Keratinocyte (primary cell): Measurements from ENCODE around the gene SH2D3C. TPM values are rescaled to one million over a fixed set of nuclear protein-coding genes. Genes with fewer than 3 reads are reported as not detected.

Experiments used
- DNase-seq: peaks from one replicate; pipeline ENCODE4 v3.0.0-alpha.2; 2011; ENCODE audit warnings: low read depth, missing footprints, low spot score
- FAIRE-seq: peaks from 2 replicates; lab custom pipeline; 2011; peaks lifted over from hg19 to GRCh38; lab: Jason Lieb, UNC
- H2AFZ ChIP-seq: 2 replicates; pipeline ENCODE4 v1.6.0; 2012; ENCODE audit warnings: low read length, control low read depth, inconsistent platforms; ENCODE audit not compliant: control insufficient read depth
- H3K27ac ChIP-seq: 2 replicates; pipeline ENCODE4 v1.5.1; 2011; ENCODE audit warnings: low read length; ENCODE audit not compliant: control insufficient read depth, insufficient read depth
- H3K27me3 ChIP-seq: 3 replicates; pipeline ENCODE4 v1.6.0; 2011; ENCODE audit warnings: low read length; ENCODE audit not compliant: control insufficient read depth, insufficient read depth; ENCODE audit errors: extremely low read depth
- H3K36me3 ChIP-seq, 2 experiments: 2 replicates in 1 of 2; 3 replicates in 1 of 2; pipeline ENCODE4 v1.5.1; 2011; ENCODE audit warnings: low read length in 2 of 2, mild to moderate bottlenecking in 1 of 2; ENCODE audit not compliant: control insufficient read depth in 2 of 2, insufficient read depth in 2 of 2; ENCODE audit errors: extremely low read depth in 1 of 2
- H3K4me1 ChIP-seq: 3 replicates; pipeline ENCODE4 v1.5.1; 2011; ENCODE audit warnings: low read length; ENCODE audit not compliant: control insufficient read depth, insufficient read depth; ENCODE audit errors: extremely low read depth
- H3K4me2 ChIP-seq: 3 replicates; pipeline ENCODE4 v1.6.0; 2011; ENCODE audit warnings: low read depth, low read length; ENCODE audit not compliant: control insufficient read depth, insufficient read depth; ENCODE audit errors: extremely low read depth
- H3K4me3 ChIP-seq, 3 experiments: fragments of 200-600 bp in 1 of 3; sonication (generic) in 1 of 3; 2 replicates in 2 of 3; 3 replicates in 1 of 3; pipeline ENCODE4 v1.5.1; 2011 to 2016; ENCODE audit warnings: low read length in 3 of 3, mild to moderate bottlenecking in 3 of 3, control low read depth in 2 of 3, inconsistent platforms in 1 of 3, low read depth in 1 of 3, mixed read lengths in 1 of 3, mixed run types in 1 of 3, moderate library complexity in 1 of 3; ENCODE audit not compliant: control insufficient read depth in 2 of 3, insufficient read depth in 2 of 3; ENCODE audit errors: extremely low read depth in 1 of 3
- H3K79me2 ChIP-seq: 2 replicates; pipeline ENCODE4 v1.6.0; 2012; ENCODE audit warnings: low read length; ENCODE audit not compliant: control insufficient read depth, insufficient read depth
- H3K9ac ChIP-seq: 3 replicates; pipeline ENCODE4 v1.6.0; 2011; ENCODE audit warnings: low read length; ENCODE audit not compliant: control insufficient read depth, insufficient read depth; ENCODE audit errors: extremely low read depth
- H3K9me1 ChIP-seq: 3 replicates; pipeline ENCODE4 v1.6.0; 2011; ENCODE audit warnings: low read length; ENCODE audit not compliant: control insufficient read depth, insufficient read depth; ENCODE audit errors: extremely low read depth
- H3K9me3 ChIP-seq: 2 replicates; pipeline ENCODE4 v1.5.1; 2012; ENCODE audit warnings: low read depth, low read length; ENCODE audit not compliant: control insufficient read depth
- H4K20me1 ChIP-seq: 3 replicates; pipeline ENCODE4 v1.6.0; 2011; ENCODE audit warnings: low read length; ENCODE audit not compliant: control insufficient read depth, insufficient read depth; ENCODE audit errors: extremely low read depth
- CTCF ChIP-seq, 3 experiments: IDR thresholded peaks in 1 of 3; conservative IDR thresholded peaks in 1 of 3; optimal IDR thresholded peaks in 1 of 3; 2 replicates in 2 of 3; 3 replicates in 1 of 3; pipeline versions ENCODE3 to v1.5.1; 2011; ENCODE audit warnings: low read length in 3 of 3, mild to moderate bottlenecking in 3 of 3, moderate library complexity in 2 of 3, control low read depth in 1 of 3, inconsistent platforms in 1 of 3; ENCODE audit not compliant: insufficient read depth in 2 of 3; ENCODE audit errors: extremely low read depth in 1 of 3
- EZH2 ChIP-seq: IDR thresholded peaks from one replicate; pipeline ENCODE4 v1.6.1; 2012; ENCODE audit warnings: inconsistent platforms, mild to moderate bottlenecking, low read length, moderate library complexity
- dilution Hi-C: fragments of 300-500 bp; cut with MboI; formaldehyde crosslinking; loops from one replicate; pipeline ENCODE4 v1.7.0; 2020; ENCODE audit warnings: low sequenced_read_pairs; ENCODE audit not compliant: extremely low pct_ligation_motif_present
- polyA plus RNA-seq, 5 experiments: library from polyadenylated mRNA; depleted of rRNA in 3 of 5; stranded (reverse) in 3 of 5; stranded (forward) in 1 of 5; unstranded in 1 of 5; fragments of >200 nt; gene quantifications; 1 replicate in 1 of 5; 2 replicates in 3 of 5; 3 replicates in 1 of 5; pipeline versions ENCODE4 v1.2.1 to v1.2.3, GENCODE V29; 2011 to 2012; ENCODE audit warnings: missing spikeins in 2 of 5, low read depth in 1 of 5, low replicate concordance in 1 of 5

SH2D3C gene
- polyA plus RNA-seq, 1 donor (not counting 4 experiments of a cell fraction or from before 2014, with no cell fraction given) = 0.12 TPM

- peaks cover 50% of the 10 kb centered on the region for H3K79me2 ChIP-seq
These were observed 11.8 kb upstream of the SH2D3C start for GRCh38 chr9:127790094-127790855.

GRCh38 chr9:127789179-127789578, 10.7 kb upstream of the SH2D3C start:
- H2AFZ ChIP-seq = no peak overlapping the region
- dilution Hi-C loops = no loop called here
- no peaks in the 10 kb centered on the region for H3K9me1 ChIP-seq
- no peak overlapping the region for H3K9ac ChIP-seq
- H3K27ac ChIP-seq = peak overlapping the region; percentile 6
- H3K4me2 ChIP-seq = no peak overlapping the region
- peaks cover 15% of the 10 kb centered on the region for H3K4me1 ChIP-seq
- FAIRE-seq (no peak), DNase-seq (no peak)
- H3K4me3 ChIP-seq = no peak overlapping the region
- no peaks in the 10 kb centered on the region for H3K9me3 ChIP-seq
- H3K36me3 ChIP-seq = peaks cover 44 to 47% of the 10 kb centered on the region in 2 experiments
- H3K27me3 ChIP-seq = no peaks in the 10 kb centered on the region
- no peak for TF ChIP-seq EZH2
- no peak for TF ChIP-seq CTCF (optimal IDR thresholded peaks at IDR 0.05 in 1 of 3, IDR thresholded peaks at IDR 0.05 in 1 of 3, conservative IDR thresholded peaks at IDR 0.05 in 1 of 3; ENCODE audit: extremely low read depth in 1 of 3, insufficient read depth in 2 of 3, low read length in 3 of 3)
- peaks cover 50% of the 10 kb centered on the region for H3K79me2 ChIP-seq
- H4K20me1 ChIP-seq = peaks cover 25% of the 10 kb centered on the region

More at GRCh38 chr9:127790094-127790855, 11.8 kb upstream of the SH2D3C start:
- TF ChIP-seq CTCF (optimal IDR thresholded peaks at IDR 0.05 in 1 of 3, IDR thresholded peaks at IDR 0.05 in 1 of 3, conservative IDR thresholded peaks at IDR 0.05 in 1 of 3; ENCODE audit: extremely low read depth in 1 of 3, insufficient read depth in 2 of 3, low read length in 3 of 3) (no peak), EZH2 (no peak)
- H3K9me1 ChIP-seq = no peaks in the 10 kb centered on the region
- no peak overlapping the region for H2AFZ ChIP-seq
- dilution Hi-C loops = no loop called here
- H3K36me3 ChIP-seq = peaks cover 44 to 47% of the 10 kb centered on the region in 2 experiments
- H3K27me3 ChIP-seq = no peaks in the 10 kb centered on the region
- no peaks in the 10 kb centered on the region for H3K9me3 ChIP-seq
- no peak overlapping the region for H3K9ac ChIP-seq
- no peak overlapping the region for H3K4me2 ChIP-seq
- no peak for FAIRE-seq
- no peak overlapping the region for H3K27ac ChIP-seq
- peaks cover 13% of the 10 kb centered on the region for H3K4me1 ChIP-seq
- no peak overlapping the region for H3K4me3 ChIP-seq
- peaks cover 25% of the 10 kb centered on the region for H4K20me1 ChIP-seq
- no peak for DNase-seq
